ENCODE measurements around the gene THOP1. TPM values are rescaled to one million over a fixed set of nuclear protein-coding genes. Genes with fewer than 3 reads are reported as not detected.
A peak's percentile ranks its signal among the peaks of the same experiment; 100 is the strongest.

THOP1 gene
- total RNA-seq, 4 donors from 2014 or later = 24.3 to 142 (median 49.5) TPM

- peak overlapping the region in 3 of 4 donors; percentile 69 to 98 (median 87) for H3K27ac ChIP-seq
- H3K36me3 ChIP-seq = peaks cover 0 to 33% (median 0%) of the 10 kb centered on the region in 3 donors
- peak overlapping the region in 2 of 4 donors; percentile 41 to 52 for H3K4me3 ChIP-seq
- no peaks in the 10 kb centered on the region for H3K27me3 ChIP-seq
- TF ChIP-seq POLR2A (IDR thresholded peaks at IDR 0.05) = peak in 1 of 2 donors; percentile 73
- TF ChIP-seq CTCF (IDR thresholded peaks at IDR 0.05) = no peak
- peak in 2 of 3 donors; percentile 79 to 85 for DNase-seq
- no peaks in the 10 kb centered on the region for H3K9me3 ChIP-seq
- H3K4me1 ChIP-seq = peaks cover 0 to 20% (median 2%) of the 10 kb centered on the region in 4 donors
These were observed 26.0 kb downstream of the THOP1 start for GRCh38 chr19:2811221-2811722.

GRCh38 chr19:2811735-2812413 is 26.6 kb downstream of the THOP1 start:
- peak overlapping the region in 2 of 4 donors; percentile 41 to 52 for H3K4me3 ChIP-seq
- H3K4me1 ChIP-seq = peaks cover 0 to 20% (median 2%) of the 10 kb centered on the region in 4 donors
- peaks cover 0 to 33% (median 0%) of the 10 kb centered on the region in 3 donors for H3K36me3 ChIP-seq
- peak overlapping the region in 3 of 4 donors; percentile 69 to 98 (median 87) for H3K27ac ChIP-seq
- TF ChIP-seq CTCF (IDR thresholded peaks at IDR 0.05) = peak in 3 of 6 experiments; percentile 16 to 41 (median 29)
- peak; percentile 70 to 73 for TF ChIP-seq POLR2A (IDR thresholded peaks at IDR 0.05)
- H3K27me3 ChIP-seq = no peaks in the 10 kb centered on the region
- H3K9me3 ChIP-seq = no peaks in the 10 kb centered on the region
- DNase-seq = peak in 2 of 3 donors; percentile 85 to 88

- peak in 1 of 3 donors; percentile 36 for DNase-seq
- Histone ChIP-seq H3K4me3 (peak overlapping the region in 2 of 4 donors; percentile 41 to 52), H3K27ac (peak overlapping the region in 3 of 4 donors; percentile 69 to 98 (median 87)), H3K9me3 (no peaks in the 10 kb centered on the region), H3K36me3 (peaks cover 0 to 26% (median 0%) of the 10 kb centered on the region in 3 donors), H3K27me3 (no peaks in the 10 kb centered on the region), H3K4me1 (peaks cover 0 to 20% (median 2%) of the 10 kb centered on the region in 4 donors)
- TF ChIP-seq POLR2A (IDR thresholded peaks at IDR 0.05) = no peak
- no peak for TF ChIP-seq CTCF (IDR thresholded peaks at IDR 0.05)
These were observed 27.3 kb downstream of the THOP1 start for GRCh38 chr19:2812414-2813234.

- H3K36me3 ChIP-seq = peaks cover 0 to 17% (median 0%) of the 10 kb centered on the region in 3 donors
- DNase-seq = peak in 1 of 3 donors; percentile 45
- TF ChIP-seq CTCF (IDR thresholded peaks at IDR 0.05) (no peak), POLR2A (IDR thresholded peaks at IDR 0.05) (no peak)
These were observed 28.2 kb downstream of the THOP1 start for GRCh38 chr19:2813235-2814160.

More at GRCh38 chr19:2813235-2814160, 28.2 kb downstream of the THOP1 start:
- Histone ChIP-seq H3K4me1 (peaks cover 0 to 20% (median 2%) of the 10 kb centered on the region in 4 donors), H3K27me3 (no peaks in the 10 kb centered on the region), H3K27ac (no peak overlapping the region), H3K4me3 (no peak overlapping the region), H3K9me3 (no peaks in the 10 kb centered on the region)
